Left ventricle myocardium superior (tissue), 1 donor: Measurements from ENCODE around the gene LDLRAP1. TPM values are rescaled to one million over a fixed set of nuclear protein-coding genes. Genes with fewer than 3 reads are reported as not detected.

Experiments
- ATAC-seq: fragments of 200-7000 bp; cut with Tn5 transposase; one replicate; pipeline ENCODE4 v1.9.1; 2020; ENCODE audit warnings: mild to moderate bottlenecking, moderate library complexity
- DNase-seq: peaks from one replicate; pipeline ENCODE4 v3.0.0-alpha.2; 2020
- intact Hi-C: fragments of 100-400 bp; cut with micrococcal nuclease; formaldehyde crosslinking; loops from one replicate; pipeline ENCODE4 v1.11.0; 2022
- total RNA-seq: library from RNA; stranded (reverse); fragmentation: NEBNext Ultra II Directional; extraction: Animal tissue kit (Norgen Biotek cat#: 25700); gene quantifications from one replicate; pipeline ENCODE4 v1.2.1, GENCODE V29; 2021
- donor health status: DM: no; HTN: yes; CAD: no; lungs with severe emphysema.

Gene LDLRAP1
- total RNA-seq, 1 donor from 2014 or later: 11.8 TPM

DNA sequence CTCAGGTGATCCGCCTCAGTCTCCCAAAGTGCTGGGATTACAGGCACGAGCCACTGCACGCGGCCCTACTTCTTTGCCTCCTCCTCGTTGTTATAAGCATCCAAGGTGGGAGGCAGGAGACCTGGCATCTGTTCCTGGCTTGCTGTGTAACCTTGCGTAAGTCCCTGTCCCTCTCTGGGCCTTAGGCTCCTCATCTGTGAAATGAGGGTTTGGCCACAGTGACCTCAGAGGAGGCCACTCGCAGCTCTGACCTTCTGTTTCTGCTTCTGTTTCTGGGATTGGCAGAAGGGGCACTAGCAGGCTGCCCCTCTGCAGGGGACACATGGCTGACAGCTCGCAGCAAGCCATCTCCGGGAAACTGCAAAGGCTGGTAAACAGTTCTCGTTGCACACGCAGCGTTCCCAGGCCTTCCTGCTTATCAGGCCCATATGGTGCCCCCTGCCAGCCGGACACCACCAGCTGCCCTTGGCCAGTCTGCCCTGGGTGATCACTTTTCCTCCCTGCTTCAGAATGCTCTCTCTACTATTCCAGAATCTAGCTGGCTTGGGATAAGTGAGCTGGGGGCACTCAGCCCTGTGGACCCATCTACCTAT lies 2.6 kb upstream of the LDLRAP1 start:
- intact Hi-C loops: no loop called here
- no peak for ATAC-seq

DNA sequence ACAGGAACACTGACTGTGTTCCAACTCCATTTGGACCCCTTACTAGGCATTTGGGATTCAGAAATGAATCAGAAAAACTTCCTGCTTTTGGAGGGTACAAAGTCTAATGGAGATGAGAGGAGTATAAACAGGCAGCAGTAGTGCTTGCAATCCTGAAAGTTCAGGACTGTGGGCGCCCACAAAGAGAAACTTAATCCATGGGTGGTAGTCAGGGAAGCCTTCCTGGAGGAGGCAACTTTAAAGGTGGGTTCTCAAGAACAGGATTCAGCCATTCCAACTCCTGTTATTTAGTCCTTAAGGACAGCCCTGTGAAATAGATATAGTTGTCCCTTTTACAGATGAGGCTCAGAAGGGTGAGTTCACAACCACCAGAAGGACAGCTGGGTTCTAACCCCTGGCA lies 2.0 kb upstream of the LDLRAP1 start:
- no peak for DNase-seq
- no peak for ATAC-seq
- intact Hi-C loops: no loop called here

More for the DNA sequence above, 2.6 kb upstream of the LDLRAP1 start:
- DNase-seq: no peak

DNA sequence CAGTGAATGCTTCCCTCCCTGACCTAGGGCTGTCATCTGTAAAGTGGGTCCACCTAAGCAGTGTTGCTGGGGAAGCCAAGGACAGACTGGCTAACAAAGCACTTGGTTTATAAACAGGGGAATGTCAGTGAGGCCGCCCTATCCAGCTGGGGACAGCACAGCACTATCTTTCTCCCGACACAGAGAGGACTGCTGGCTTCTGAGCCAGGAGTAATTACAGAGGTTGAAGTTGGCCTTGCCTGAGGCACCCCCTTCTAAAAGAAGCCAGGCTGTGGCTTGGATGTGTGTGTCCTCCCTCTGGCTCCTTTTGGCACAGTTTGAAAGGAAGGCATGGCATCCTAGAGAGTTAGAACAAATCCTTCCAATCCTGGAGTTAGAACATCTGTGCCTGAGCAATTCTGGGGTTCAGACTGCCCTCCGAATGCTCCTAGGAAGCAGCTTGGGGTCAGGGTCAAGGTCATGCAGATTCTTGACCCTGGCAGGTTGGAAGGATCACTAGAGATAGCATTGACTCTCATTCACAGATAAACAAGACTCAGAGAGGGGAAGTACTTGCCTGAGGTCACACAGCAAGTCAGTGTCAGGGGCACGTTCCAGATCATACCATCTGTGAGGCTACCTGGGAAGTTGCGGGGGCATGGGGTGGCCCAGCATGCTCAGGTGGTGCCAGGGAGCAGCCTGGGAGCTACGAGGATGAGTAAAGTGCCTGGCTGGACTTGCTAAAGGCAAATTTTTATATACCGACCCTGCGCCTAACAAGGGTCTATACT lies 1.3 kb upstream of the LDLRAP1 start:
- intact Hi-C loops: no loop called here
- DNase-seq (no peak), ATAC-seq (no peak)

GRCh38 chr1:25543005-25543424 lies 391 bp upstream of the LDLRAP1 start:
- intact Hi-C loops: no loop called here
- DNase-seq: no peak
- no peak for ATAC-seq

DNA sequence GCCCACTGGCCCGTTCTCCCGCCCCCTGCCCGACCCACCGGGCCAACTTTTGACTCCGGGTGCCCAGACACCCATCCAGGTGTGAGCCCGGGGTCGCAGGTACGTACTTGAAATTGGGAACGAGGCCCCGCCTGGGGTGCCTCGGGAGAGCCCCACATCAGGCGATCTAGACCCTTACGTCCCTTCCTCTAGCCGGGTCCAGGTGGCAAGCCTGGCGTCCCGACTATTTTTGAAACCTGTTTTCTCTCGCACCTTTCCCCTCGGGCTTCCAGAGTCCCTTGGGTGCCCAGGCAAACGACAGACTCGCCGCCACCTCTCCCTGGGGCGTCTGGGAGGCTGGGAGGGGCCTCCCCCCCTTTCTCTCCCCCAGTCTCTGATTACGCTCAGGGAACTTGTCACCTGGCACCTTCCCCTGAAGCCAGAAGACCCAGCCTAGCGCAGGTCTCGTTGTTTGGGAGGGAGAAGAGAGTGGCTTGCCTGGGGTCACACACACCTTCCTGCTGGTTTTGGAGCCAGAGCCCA lies 898 bp downstream of the LDLRAP1 start:
- DNase-seq: no peak
- peak; percentile 2 for ATAC-seq
- intact Hi-C loops: no loop called here

DNA sequence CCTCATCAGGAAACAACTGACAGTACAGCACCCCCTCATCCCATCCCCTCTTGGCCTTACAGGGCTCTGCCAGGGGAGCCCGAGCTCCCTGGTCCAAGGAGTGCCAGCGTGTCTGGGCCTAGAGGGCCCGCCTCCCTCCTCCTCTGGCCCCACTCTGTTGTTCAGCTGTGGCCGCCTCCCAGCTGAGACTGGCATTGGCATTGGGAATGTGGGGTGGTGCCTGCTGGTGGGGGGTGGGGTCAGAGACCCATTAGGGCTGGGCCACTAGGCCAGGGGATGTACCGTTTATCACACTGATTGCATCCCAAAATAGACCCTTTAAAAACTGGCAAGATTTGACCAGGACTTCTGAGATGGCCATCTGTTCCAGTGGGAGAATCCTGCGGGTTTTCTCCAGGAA lies 1.4 kb downstream of the LDLRAP1 start:
- ATAC-seq (peak; percentile 40), DNase-seq (peak; percentile 60)
- intact Hi-C loops: no loop called here

GRCh38 chr1:25545767-25546166 lies 2.4 kb downstream of the LDLRAP1 start:
- intact Hi-C loops: no loop called here
- no peak for DNase-seq
- no peak for ATAC-seq

DNA sequence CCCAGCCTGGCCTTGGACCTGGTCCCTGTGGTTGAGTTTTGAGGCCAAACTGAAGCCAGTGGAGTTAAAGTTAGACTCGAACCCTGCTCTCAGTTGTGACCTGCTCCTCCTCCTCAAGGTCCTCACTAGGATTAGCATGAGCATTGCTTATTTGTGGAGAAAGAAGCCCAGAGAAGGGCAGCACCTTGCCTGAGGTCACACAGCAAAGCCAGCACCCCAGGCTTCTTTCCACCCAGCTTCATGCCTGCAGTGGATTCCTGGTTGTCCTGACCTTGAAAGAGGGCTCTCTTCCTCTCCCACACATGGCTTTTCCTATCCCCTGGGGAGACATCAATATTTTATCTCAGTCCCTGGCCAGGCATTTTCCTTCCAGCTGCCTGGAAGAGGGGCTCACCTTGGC lies 2.8 kb downstream of the LDLRAP1 start:
- DNase-seq (no peak), ATAC-seq (no peak)
- intact Hi-C loops: no loop called here

DNA sequence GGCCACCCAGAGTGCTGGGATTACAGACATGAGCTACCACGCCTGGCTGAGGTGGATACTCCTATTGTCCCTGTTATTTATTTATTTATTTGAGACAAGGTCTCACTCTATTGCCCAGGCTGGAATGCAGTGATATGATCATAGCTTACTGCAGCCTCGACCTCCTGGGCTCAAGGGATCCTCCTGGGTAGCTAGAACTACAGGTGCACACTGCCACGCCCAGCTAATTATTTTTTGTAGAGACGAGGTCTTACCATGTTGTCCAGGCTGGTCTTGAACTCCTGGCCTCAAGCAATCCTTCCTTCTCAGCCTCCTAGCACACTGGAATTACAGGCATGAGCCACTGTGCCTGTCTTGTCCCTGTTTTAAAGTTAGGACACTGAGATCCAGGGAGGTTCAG lies 5.2 kb downstream of the LDLRAP1 start:
- no peak for ATAC-seq
- intact Hi-C loops: no loop called here
- no peak for DNase-seq

DNA sequence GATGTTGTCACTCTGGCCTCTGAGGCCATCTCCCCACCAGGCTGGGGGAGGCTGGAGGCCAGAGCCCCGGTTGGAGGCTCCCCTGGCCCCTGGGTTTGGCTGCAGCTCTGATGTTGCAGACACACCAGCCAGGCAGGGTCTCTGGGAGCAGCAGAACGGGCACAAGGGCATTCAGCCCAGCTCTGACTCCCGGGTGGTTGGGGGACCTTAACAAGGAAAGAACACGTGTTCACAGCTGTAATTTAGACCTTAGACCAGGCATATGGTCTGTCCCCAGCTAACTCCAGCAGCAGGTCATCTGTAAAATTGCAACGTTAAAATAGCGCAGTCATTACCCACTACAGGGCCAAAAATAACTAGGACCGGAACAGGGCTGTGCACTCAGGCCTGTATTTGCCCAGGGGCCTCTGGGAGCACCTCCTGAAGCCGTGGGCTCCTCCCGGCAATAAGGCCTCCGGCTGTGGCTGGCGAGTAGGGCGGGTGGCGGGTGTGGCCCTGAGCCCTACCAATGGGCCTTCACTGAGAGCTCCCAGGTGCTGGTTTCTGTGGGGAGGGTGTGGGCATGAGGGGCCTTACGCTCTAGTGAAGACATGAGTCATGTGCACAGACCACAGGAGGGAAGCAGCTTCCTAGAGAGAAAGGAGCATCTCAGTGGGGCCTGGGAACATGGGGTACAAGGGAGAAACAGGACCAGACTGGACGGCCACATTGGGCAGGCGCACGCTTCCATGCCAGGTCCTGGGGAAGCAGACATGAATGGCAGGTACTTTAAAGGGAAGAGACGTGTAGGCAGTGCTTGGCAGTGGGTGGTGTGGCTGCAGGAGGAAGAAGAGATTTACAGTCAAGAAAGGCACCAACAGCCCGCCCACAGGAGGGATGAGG lies 6.1 kb downstream of the LDLRAP1 start:
- ATAC-seq: peak; percentile 73
- peak; percentile 64 for DNase-seq
- intact Hi-C loops: no loop called here

DNA sequence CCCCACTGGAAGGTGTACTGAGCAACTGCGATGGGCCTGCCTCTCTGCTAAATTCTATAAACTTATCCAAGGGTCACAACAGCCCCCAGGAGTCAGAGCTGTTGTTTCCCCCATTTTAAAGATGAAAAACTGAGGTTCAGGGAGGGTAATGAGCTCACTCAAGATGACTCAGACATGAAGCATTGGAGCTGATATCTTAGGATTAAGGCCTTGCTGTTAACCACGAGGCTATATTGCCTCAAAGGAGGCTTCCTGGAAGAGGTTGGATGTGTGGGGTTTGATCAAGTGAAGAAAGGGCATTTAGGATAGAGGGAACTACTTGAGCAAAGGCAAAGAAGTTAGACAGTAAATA lies 6.7 kb downstream of the LDLRAP1 start:
- DNase-seq (no peak), ATAC-seq (no peak)
- intact Hi-C loops: no loop called here

DNA sequence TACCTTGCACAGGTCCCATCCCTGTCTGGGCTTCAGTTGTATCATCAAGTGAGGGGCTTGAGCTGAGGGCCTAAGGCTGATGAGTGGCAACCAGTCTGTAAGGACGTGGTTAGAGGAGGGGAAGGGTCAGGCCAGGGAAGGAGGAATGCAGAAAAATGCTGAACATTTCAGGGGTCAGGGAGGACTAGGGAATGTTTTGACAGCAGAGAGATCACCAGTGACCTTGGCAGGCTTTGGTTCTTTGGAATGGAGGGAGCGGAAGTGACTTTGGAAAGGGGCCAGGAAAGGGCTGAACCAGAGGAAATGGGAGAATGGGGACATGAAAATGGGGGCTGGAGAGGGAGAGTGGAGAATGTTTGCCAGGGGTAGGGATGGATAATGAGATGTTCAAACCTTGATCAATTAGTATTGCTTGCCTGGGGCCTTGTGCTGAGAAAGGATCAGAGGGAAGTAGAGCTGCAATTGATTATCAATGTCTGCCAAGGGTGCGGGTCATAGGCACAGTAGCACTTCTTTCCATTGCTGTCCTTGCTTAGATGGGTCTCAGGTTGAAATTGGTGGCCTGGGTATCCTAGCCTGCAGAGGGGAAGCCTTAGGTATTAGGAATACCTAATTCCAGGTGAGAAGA lies 7.4 kb downstream of the LDLRAP1 start:
- no peak for DNase-seq
- intact Hi-C loops: no loop called here
- ATAC-seq: peak; percentile 42

GRCh38 chr1:25553749-25554429 lies 10.5 kb downstream of the LDLRAP1 start:
- intact Hi-C loops: no loop called here
- no peak for ATAC-seq
- no peak for DNase-seq

DNA sequence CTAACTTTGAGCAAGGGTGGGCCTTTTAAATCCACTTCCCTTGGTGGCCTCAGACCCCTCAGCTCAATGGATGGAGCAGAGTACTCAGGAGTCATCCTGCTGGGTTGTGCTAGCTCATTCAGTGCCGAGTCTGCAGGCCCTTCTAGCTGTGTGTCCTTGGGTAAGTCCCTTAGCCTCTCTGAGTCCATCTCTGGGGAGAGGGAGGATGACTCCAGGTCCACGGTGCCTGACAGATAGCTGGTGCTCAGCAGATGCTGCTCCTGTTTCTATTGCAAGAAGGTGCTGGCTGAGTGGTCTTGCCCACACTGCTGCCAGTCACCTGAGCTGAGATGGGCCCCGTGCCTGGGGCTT lies 11.0 kb downstream of the LDLRAP1 start:
- intact Hi-C loops: no loop called here
- ATAC-seq (no peak), DNase-seq (no peak)

- DNase-seq (no peak), ATAC-seq (no peak)
- intact Hi-C loops: no loop called here
These were observed 11.7 kb downstream of the LDLRAP1 start for GRCh38 chr1:25554886-25555752.

DNA sequence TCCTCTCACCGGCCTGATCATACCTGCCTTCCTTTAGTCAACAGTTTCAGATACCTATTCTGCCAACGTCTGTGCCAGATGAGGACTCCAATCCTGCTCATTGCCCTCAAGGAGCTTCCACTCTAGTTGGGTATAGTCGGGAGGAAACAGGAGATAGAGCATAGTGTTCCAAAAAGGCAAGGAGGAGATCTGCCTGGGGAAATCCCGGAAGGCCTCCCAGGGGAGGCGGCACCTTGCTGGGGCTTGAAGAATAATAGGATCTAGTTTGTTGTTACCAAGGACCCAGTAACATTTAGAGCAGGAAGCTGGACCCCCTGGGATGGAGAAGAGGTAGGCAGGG lies 12.3 kb downstream of the LDLRAP1 start:
- ATAC-seq (no peak), DNase-seq (no peak)
- intact Hi-C loops: no loop called here

DNA sequence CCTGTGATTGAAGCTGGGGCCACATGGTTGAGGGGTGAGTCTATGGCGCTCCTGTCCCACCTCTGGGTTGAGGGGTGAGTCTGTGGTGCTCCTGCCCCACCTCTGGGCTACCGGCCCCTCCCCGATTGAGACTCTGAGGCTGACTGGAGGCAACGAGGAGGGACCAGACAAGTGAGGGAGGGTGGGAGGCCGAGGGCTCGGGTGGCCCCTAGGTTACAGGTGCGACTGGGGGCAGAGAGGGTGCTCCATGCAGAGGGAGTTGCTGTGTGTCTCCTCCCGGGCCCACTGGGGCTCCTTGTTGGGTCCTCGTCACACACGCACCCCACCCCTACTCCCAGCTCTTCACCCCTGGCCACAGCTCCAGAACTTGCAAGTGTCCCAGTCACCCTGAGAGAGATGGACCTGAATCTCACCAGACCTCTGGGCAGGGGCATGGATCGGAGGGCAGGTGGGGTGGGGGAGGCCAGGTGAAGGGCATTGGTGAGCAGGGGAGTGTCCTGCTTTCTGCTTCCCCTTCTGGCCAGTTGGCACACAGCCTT lies 12.8 kb downstream of the LDLRAP1 start:
- intact Hi-C loops: no loop called here
- DNase-seq (no peak), ATAC-seq (no peak)
